Natural killer cell (primary cell): ENCODE data around the gene NBDY. TPM values are rescaled to one million over a fixed set of nuclear protein-coding genes. Genes with fewer than 3 reads are reported as not detected.
A peak's percentile ranks its signal among the peaks of the same experiment; 100 is the strongest.

Experiments
- ATAC-seq, 3 donors: fragments of 150-1000 bp in 2 of 3; fragments of 200-7000 bp in 1 of 3; cut with Tn5 transposase; 1 replicate in 1 of 3; 2 replicates in 2 of 3; pipeline ENCODE4 v1.10.0; 2021; ENCODE audit warnings: mild to moderate bottlenecking in 2 of 3, moderate library complexity in 2 of 3
- DNase-seq, 2 donors: peaks; one replicate each; pipeline versions ENCODE4 v3.0.0 to v3.0.0-alpha.2; 2013 to 2021; ENCODE audit warnings: mixed read lengths in 1 of 2
- H3K27ac ChIP-seq: one replicate; pipeline ENCODE4 v1.5.1; 2013; ENCODE audit warnings: mild to moderate bottlenecking, low read length
- H3K27me3 ChIP-seq: one replicate; pipeline ENCODE4 v1.6.1; 2013; ENCODE audit warnings: low read length; ENCODE audit not compliant: control insufficient read depth, insufficient read depth
- H3K36me3 ChIP-seq: one replicate; pipeline ENCODE4 v1.6.1; 2013; ENCODE audit warnings: low read length; ENCODE audit not compliant: control insufficient read depth, insufficient read depth
- H3K4me1 ChIP-seq: one replicate; pipeline ENCODE4 v1.6.1; 2013; ENCODE audit warnings: low read length; ENCODE audit not compliant: control insufficient read depth, insufficient read depth
- H3K4me3 ChIP-seq: one replicate; pipeline ENCODE4 v1.5.1; 2013; ENCODE audit warnings: low read length
- H3K9me3 ChIP-seq: one replicate; pipeline ENCODE4 v1.6.1; 2013; ENCODE audit warnings: low read length; ENCODE audit not compliant: control insufficient read depth, insufficient read depth
- H3K27ac Mint-ChIP-seq, 2 donors: one replicate each; pipeline ENCODE4 v1.8.0; 2022; ENCODE audit warnings: mild to moderate bottlenecking in 2 of 2, mixed read lengths in 2 of 2, moderate library complexity in 1 of 2
- H3K27me3 Mint-ChIP-seq, 2 donors: one replicate each; pipeline ENCODE4 v1.8.0; 2022; ENCODE audit warnings: low read depth in 2 of 2, mixed read lengths in 2 of 2
- H3K36me3 Mint-ChIP-seq: one replicate; pipeline ENCODE4 v1.8.0; 2022; ENCODE audit warnings: mixed read lengths
- H3K4me1 Mint-ChIP-seq, 2 donors: one replicate each; pipeline ENCODE4 v1.8.0; 2022; ENCODE audit warnings: mixed read lengths in 2 of 2
- H3K4me3 Mint-ChIP-seq: one replicate; pipeline ENCODE4 v1.8.0; 2022; ENCODE audit warnings: mild to moderate bottlenecking, moderate library complexity, mixed read lengths
- H3K9me3 Mint-ChIP-seq, 2 donors: one replicate each; pipeline ENCODE4 v1.8.0; 2022; ENCODE audit warnings: mixed read lengths in 2 of 2
- WGBS: methylation state at CpG from one replicate; pipeline ENCODE4 v1.1.7; 2013; ENCODE audit warnings: missing lambda C conversion rate; ENCODE audit not compliant: insufficient coverage; 5-methylcytosine and 5-hydroxymethylcytosine counted together
- intact Hi-C: fragments of 100-400 bp; cut with micrococcal nuclease; formaldehyde crosslinking; loops from one replicate; pipeline ENCODE4 v1.14.2; 2022
- total RNA-seq, 4 donors: library from RNA; stranded (reverse); fragments of 120-200 nt in 1 of 4; gene quantifications; one replicate each; pipeline versions ENCODE4 v1.2.3 to v1.2.4, GENCODE V29; 2013 to 2022
- TF ChIP-seq, protein P1 (sequence below): fragments of 200-600 bp; IDR thresholded peaks from one replicate; pipeline ENCODE4 v1.8.0; 2022; ENCODE audit warnings: antibody characterized with exemption

NBDY gene
- total RNA-seq, 3 donors from 2014 or later (not counting 1 experiment from before 2014, with no cell fraction given): 16.0 to 23.6 (median 16.6) TPM

DNA sequence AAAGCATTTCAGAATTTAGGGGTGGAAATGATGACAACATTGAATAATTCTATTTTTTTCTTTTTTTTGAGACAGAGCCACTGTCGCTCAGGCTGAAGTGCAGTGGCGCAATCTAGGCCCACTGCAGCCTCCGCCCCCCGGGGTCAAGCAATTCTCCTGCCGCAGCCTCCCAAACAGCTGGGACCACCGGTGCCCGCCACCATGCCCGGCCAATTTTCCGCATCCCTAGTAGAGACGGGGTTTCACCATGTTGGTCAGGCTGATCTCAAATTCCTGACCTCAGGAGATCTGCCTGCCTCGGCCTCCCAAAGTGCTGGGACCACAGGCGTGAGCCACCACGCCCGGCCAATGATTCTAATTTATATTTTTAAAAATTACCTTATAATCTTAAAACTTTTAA is 7.2 kb downstream of the NBDY start:
- no peak overlapping the region for H3K4me3 Mint-ChIP-seq
- Histone ChIP-seq H3K9me3 (no peaks in the 10 kb centered on the region), H3K36me3 (no peaks in the 10 kb centered on the region), H3K4me3 (no peak overlapping the region), H3K4me1 (peaks cover 2% of the 10 kb centered on the region), H3K27ac (no peak overlapping the region), H3K27me3 (no peaks in the 10 kb centered on the region)
- H3K9me3 Mint-ChIP-seq: no peaks in the 10 kb centered on the region
- no peaks in the 10 kb centered on the region for H3K36me3 Mint-ChIP-seq
- no peaks in the 10 kb centered on the region for H3K27me3 Mint-ChIP-seq
- WGBS: 99% methylated on average over 10 of the region's 14 CpGs
- TF ChIP-seq, protein P1, sequence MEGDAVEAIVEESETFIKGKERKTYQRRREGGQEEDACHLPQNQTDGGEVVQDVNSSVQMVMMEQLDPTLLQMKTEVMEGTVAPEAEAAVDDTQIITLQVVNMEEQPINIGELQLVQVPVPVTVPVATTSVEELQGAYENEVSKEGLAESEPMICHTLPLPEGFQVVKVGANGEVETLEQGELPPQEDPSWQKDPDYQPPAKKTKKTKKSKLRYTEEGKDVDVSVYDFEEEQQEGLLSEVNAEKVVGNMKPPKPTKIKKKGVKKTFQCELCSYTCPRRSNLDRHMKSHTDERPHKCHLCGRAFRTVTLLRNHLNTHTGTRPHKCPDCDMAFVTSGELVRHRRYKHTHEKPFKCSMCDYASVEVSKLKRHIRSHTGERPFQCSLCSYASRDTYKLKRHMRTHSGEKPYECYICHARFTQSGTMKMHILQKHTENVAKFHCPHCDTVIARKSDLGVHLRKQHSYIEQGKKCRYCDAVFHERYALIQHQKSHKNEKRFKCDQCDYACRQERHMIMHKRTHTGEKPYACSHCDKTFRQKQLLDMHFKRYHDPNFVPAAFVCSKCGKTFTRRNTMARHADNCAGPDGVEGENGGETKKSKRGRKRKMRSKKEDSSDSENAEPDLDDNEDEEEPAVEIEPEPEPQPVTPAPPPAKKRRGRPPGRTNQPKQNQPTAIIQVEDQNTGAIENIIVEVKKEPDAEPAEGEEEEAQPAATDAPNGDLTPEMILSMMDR: no peak
- H3K27ac Mint-ChIP-seq: no peak overlapping the region
- peaks cover 0 to 10% of the 10 kb centered on the region in 2 donors for H3K4me1 Mint-ChIP-seq
- intact Hi-C loops: no loop called here
- ATAC-seq (no peak), DNase-seq (no peak)

DNA sequence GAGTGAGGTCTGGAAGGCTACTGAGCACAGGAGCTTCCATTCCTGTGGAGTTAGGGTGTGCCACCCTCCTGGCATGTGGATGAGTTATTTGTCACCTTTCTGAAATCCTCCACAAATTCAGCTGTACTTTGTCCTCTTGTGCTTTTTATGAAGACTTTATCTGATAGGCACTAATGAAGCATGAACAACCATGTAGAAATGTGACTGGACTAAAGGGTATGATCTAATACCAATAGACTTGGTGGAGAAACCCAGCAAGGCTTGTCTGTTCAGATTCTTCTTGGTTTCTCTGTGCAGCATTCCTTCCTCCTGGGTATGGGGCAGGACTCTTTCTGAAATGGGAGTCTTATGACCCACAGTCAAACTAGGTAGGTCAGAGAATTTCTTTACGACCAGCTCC is 9.6 kb downstream of the NBDY start:
- Histone ChIP-seq H3K4me1 (no peaks in the 10 kb centered on the region), H3K36me3 (no peaks in the 10 kb centered on the region), H3K27me3 (no peaks in the 10 kb centered on the region), H3K4me3 (no peak overlapping the region), H3K27ac (no peak overlapping the region), H3K9me3 (no peaks in the 10 kb centered on the region)
- DNase-seq (no peak), ATAC-seq (no peak)
- Mint-ChIP-seq H3K27me3 (peaks cover 0 to 14% of the 10 kb centered on the region in 2 donors), H3K9me3 (no peaks in the 10 kb centered on the region), H3K27ac (peak overlapping the region in 1 of 2 donors; percentile 39), H3K4me3 (no peak overlapping the region), H3K36me3 (no peaks in the 10 kb centered on the region), H3K4me1 (peaks cover 0 to 10% of the 10 kb centered on the region in 2 donors)
- 100% methylated on average over 1 of the region's 1 CpG for WGBS
- TF ChIP-seq, protein P1: no peak
- intact Hi-C loops: no loop called here

GRCh38 chrX:56744996-56745395 is 16.0 kb downstream of the NBDY start:
- intact Hi-C loops: no loop called here
- H3K9me3 Mint-ChIP-seq: no peaks in the 10 kb centered on the region
- H3K36me3 ChIP-seq: no peaks in the 10 kb centered on the region
- 100% methylated on average over 2 of the region's 4 CpGs for WGBS
- H3K36me3 Mint-ChIP-seq: no peaks in the 10 kb centered on the region
- H3K4me3 Mint-ChIP-seq: no peak overlapping the region
- ATAC-seq (no peak), DNase-seq (no peak)
- no peaks in the 10 kb centered on the region for H3K9me3 ChIP-seq
- no peaks in the 10 kb centered on the region for H3K27me3 ChIP-seq
- H3K27ac ChIP-seq: no peak overlapping the region
- H3K4me1 Mint-ChIP-seq: peaks cover 0 to 11% of the 10 kb centered on the region in 2 donors
- H3K4me1 ChIP-seq: no peaks in the 10 kb centered on the region
- peaks cover 0 to 39% of the 10 kb centered on the region in 2 donors for H3K27me3 Mint-ChIP-seq
- no peak overlapping the region for H3K4me3 ChIP-seq
- TF ChIP-seq, protein P1: no peak
- no peak overlapping the region for H3K27ac Mint-ChIP-seq

DNA sequence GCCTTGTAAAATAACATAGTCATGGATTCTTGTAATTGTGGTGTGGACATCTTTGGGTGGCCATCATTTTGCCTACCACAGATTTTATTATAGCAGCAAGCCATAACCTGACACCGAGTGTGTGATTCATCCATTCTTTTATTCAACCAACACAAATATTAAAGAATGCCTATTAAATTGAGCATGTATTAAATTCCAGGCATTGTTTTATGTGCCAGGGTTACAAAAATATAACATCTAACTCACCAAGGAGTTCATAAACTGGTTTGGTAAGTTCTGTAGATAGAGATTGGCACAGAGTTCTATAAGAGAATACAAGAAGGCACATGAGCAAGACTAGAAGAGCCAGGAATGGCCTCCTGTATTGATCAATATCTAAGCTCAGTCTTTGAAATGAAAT is 18.0 kb downstream of the NBDY start:
- no CpG with 5 or more reads among the region's 1 CpG for WGBS
- H3K27ac Mint-ChIP-seq: peak overlapping the region in 1 of 2 donors; percentile 68

More for the DNA sequence above, 18.0 kb downstream of the NBDY start:
- no peaks in the 10 kb centered on the region for H3K36me3 ChIP-seq
- H3K4me1 ChIP-seq: no peaks in the 10 kb centered on the region
- no peaks in the 10 kb centered on the region for H3K9me3 ChIP-seq
- no peak overlapping the region for H3K27ac ChIP-seq
- peaks cover 0 to 51% of the 10 kb centered on the region in 2 donors for H3K27me3 Mint-ChIP-seq
- no peak overlapping the region for H3K4me3 Mint-ChIP-seq
- DNase-seq (no peak), ATAC-seq (no peak)
- no peaks in the 10 kb centered on the region for H3K36me3 Mint-ChIP-seq
- H3K4me1 Mint-ChIP-seq: peaks cover 0 to 23% of the 10 kb centered on the region in 2 donors
- no peak overlapping the region for H3K4me3 ChIP-seq
- TF ChIP-seq, protein P1: no peak
- no peaks in the 10 kb centered on the region for H3K27me3 ChIP-seq
- intact Hi-C loops: no loop called here
- no peaks in the 10 kb centered on the region for H3K9me3 Mint-ChIP-seq
